ENCODE measurements around the gene ZNF678.
"Not testable (repeated sequence)": the region's sequence is repeated elsewhere in the genome, so short reads cannot be mapped to it uniquely, and the experiment has no call there.

ZNF678 gene

DNA sequence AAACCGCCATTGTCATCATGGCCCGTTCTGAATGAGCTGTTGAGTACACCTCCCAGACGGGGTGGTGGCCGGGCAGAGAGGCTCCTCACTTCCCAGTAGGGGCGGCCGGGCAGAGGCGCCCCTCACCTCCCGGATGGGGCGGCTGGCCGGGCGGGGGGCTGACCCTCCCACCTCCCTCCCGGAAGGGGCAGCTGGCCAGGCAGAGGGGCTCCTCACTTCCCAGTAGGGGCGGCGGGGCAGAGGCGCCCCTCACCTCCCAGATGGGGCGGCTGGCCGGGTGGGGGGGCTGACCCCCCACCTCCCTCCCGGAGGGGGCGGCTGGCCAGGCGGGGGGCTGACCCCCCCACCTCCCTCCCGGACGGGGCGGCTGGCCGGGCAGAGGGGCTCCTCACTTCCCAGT is 147.1 kb downstream of the ZNF678 start:
- not testable (repeated sequence) for DNase-seq (ENCODE audit: low spot score)

DNA sequence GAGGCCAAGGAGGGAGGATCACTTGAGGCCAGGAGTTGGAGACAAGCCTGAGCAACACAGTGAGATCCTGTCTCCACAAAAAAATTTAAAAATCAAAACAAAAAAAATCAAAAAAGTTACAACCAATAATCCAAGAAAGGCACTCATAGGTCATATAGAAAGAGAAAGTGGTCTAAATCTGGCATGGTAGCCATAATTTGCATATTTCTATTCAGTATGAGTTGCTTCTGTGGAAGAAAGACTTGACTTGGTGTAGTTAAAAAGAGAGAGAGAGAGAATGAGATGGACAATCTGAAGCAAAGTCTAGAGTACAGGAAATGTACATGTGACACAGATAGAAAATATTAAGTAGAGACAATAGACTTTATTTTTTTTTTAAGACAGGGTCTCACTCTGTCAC is 149.3 kb downstream of the ZNF678 start:
- DNase-seq (ENCODE audit: low spot score): no peak

DNA sequence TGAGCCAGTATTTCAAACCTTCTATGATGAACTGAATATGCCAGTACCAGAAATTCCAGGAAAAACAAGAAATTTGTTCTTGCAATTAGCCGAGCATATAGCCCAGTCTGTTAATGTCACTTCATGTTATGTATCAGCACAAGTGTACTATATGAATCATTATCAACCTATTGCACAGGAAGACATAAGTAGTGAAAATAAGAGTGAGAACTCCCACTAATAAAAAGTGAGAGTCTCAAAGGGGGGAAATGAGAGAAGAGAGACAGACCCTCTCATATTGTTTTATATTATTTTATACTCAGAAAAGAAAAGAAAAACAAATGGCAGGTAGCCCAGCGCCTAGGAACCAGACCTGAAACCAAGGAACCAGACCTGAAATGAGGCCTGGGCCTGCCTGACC is 155.6 kb downstream of the ZNF678 start:
- DNase-seq (ENCODE audit: low spot score): no peak

DNA sequence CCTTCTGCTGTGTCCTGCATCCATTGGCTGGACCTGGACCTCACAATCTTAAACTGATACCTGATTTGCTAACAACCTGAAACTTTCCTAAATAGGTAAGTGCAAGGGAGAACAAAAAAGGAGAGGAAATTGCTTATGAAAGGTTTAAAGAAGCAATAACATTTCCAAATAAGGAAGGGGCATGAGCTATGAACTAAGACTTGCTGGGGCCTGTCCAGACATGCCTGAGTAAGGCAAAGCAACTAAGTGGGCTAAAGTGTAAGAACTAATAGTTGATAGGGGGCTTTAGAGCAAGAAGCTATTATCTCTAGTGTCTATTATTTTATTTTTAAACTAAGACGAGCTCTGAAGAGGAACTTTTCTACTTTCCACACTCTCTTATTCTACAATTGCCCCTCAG is 160.1 kb downstream of the ZNF678 start:
- no peak for DNase-seq (ENCODE audit: low spot score)

DNA sequence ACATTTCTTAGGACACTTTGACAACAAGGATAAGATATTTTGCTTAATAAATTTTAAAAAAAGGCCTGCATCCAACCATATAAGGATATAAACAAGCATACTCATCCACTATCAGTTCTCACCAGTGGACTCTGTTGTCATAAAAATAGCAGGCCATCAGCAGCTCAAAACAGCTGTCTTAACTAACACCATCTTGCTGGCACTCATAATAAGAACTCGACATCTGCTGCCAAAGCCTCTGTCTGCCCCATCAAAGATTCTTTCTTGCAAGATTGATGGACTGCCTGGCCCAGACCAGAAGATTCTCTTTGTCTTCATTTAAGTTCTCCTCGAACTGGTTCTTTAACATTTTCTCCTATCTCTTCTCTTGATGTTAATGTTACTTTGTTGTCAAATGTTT is 161.7 kb downstream of the ZNF678 start:
- DNase-seq (ENCODE audit: low spot score): no peak

DNA sequence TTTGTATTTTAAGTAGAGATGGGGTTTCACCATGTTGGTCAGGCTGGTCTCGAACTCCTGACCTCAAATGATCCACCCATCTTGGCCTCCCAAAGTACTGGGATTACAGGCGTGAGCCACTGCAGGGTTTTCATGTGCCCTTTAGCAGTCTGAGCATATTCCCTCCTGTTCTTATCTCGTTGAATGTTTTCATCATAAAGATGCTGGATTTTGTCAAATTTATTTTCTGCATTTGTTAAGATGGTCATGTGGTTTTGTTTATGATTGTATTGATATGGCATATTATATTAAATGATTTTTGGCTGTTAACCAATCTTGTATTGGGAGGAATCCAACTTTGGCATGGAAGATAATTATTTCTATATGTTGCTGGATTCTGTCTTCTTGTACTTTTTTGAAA is 163.0 kb downstream of the ZNF678 start:
- no peak for DNase-seq (ENCODE audit: low spot score)

Small RNA genes lying within 50 kb of the gene (small RNA-seq; reads per million reads assigned to genes)
- 1.7 to 3.9 reads per million in 2 experiments for gene RNA5SP77
